ENCODE measurements around the gene PTPN18. TPM values are rescaled to one million over a fixed set of nuclear protein-coding genes. Genes with fewer than 3 reads are reported as not detected.

The PTPN18 gene
- total and polyA plus RNA-seq, 2 donors (not counting 1 experiment from before 2014, with no cell fraction given), result 9.6 to 18.1 TPM

- peaks cover 4% of the 10 kb centered on the region for H3K36me3 ChIP-seq (ENCODE audit: control insufficient read depth, insufficient read depth, low read length)
- H3K27me3 ChIP-seq (ENCODE audit: control insufficient read depth, insufficient read depth, low read length), result no peaks in the 10 kb centered on the region
- no peak overlapping the region for H3K27ac ChIP-seq (ENCODE audit: insufficient read depth, low read length)
- no peak overlapping the region for H3K9ac ChIP-seq (ENCODE audit: insufficient read depth, low read length)
- no peak overlapping the region for H2AFZ ChIP-seq (ENCODE audit: low read length)
- H3K9me3 ChIP-seq (ENCODE audit: control insufficient read depth, insufficient read depth, low read depth, low read length), result no peaks in the 10 kb centered on the region
- TF ChIP-seq EZH2 (IDR thresholded peaks at IDR 0.05; ENCODE audit: low read length, missing control alignments), result no peak
- no peak for TF ChIP-seq CTCF (conservative IDR thresholded peaks at IDR 0.05 in 1 of 2, IDR thresholded peaks at IDR 0.05 in 1 of 2; ENCODE audit: low read depth in 1 of 2, low read length in 2 of 2)
- peaks cover 9% of the 10 kb centered on the region for H3K79me2 ChIP-seq (ENCODE audit: control insufficient read depth, insufficient read depth, low read length)
- peaks cover 9% of the 10 kb centered on the region for H3K4me1 ChIP-seq (ENCODE audit: control insufficient read depth, extremely low read depth, insufficient read depth, low read length)
- H3K4me3 ChIP-seq (replicated peaks in 1 of 4; ENCODE audit: control extremely low read depth in 1 of 4, insufficient read depth in 1 of 4, low read depth in 3 of 4, low read length in 4 of 4), result no peak overlapping the region
- DNase-seq (ENCODE audit: low read depth in 2 of 2), result no peak
- no peaks in the 10 kb centered on the region for H4K20me1 ChIP-seq (ENCODE audit: control insufficient read depth, extremely low read depth, insufficient read depth, low read length)
- no peak overlapping the region for H3K4me2 ChIP-seq (ENCODE audit: extremely low read depth, insufficient read depth, low read length)
Observed at GRCh38 chr2:130378898-130379214, 23.0 kb downstream of the PTPN18 start.

- H3K79me2 ChIP-seq (ENCODE audit: control insufficient read depth, insufficient read depth, low read length), result peaks cover 2% of the 10 kb centered on the region
- DNase-seq (ENCODE audit: low read depth in 2 of 2), result no peak
Observed at GRCh38 chr2:130380096-130380934, 24.5 kb downstream of the PTPN18 start.

GRCh38 chr2:130381145-130381544 is 25.3 kb downstream of the PTPN18 start:
- H3K9me3 ChIP-seq (ENCODE audit: control insufficient read depth, insufficient read depth, low read depth, low read length), result no peaks in the 10 kb centered on the region
- H3K4me1 ChIP-seq (ENCODE audit: control insufficient read depth, extremely low read depth, insufficient read depth, low read length), result no peaks in the 10 kb centered on the region
- peaks cover 2% of the 10 kb centered on the region for H3K79me2 ChIP-seq (ENCODE audit: control insufficient read depth, insufficient read depth, low read length)
- TF ChIP-seq CTCF (conservative IDR thresholded peaks at IDR 0.05 in 1 of 2, IDR thresholded peaks at IDR 0.05 in 1 of 2; ENCODE audit: low read depth in 1 of 2, low read length in 2 of 2), result no peak
- TF ChIP-seq EZH2 (IDR thresholded peaks at IDR 0.05; ENCODE audit: low read length, missing control alignments), result no peak
- H3K9ac ChIP-seq (ENCODE audit: insufficient read depth, low read length), result no peak overlapping the region
- no peaks in the 10 kb centered on the region for H3K27me3 ChIP-seq (ENCODE audit: control insufficient read depth, insufficient read depth, low read length)
- no peak overlapping the region for H3K4me3 ChIP-seq (replicated peaks in 1 of 4; ENCODE audit: control extremely low read depth in 1 of 4, insufficient read depth in 1 of 4, low read depth in 3 of 4, low read length in 4 of 4)
- H3K36me3 ChIP-seq (ENCODE audit: control insufficient read depth, insufficient read depth, low read length), result peaks cover 2% of the 10 kb centered on the region
- no peak overlapping the region for H2AFZ ChIP-seq (ENCODE audit: low read length)
- no peak for DNase-seq (ENCODE audit: low read depth in 2 of 2)
- H4K20me1 ChIP-seq (ENCODE audit: control insufficient read depth, extremely low read depth, insufficient read depth, low read length), result no peaks in the 10 kb centered on the region
- H3K27ac ChIP-seq (ENCODE audit: insufficient read depth, low read length), result no peak overlapping the region
- H3K4me2 ChIP-seq (ENCODE audit: extremely low read depth, insufficient read depth, low read length), result no peak overlapping the region

More at GRCh38 chr2:130380096-130380934, 24.5 kb downstream of the PTPN18 start:
- H3K36me3 ChIP-seq (ENCODE audit: control insufficient read depth, insufficient read depth, low read length), result peaks cover 4% of the 10 kb centered on the region
- H3K27ac ChIP-seq (ENCODE audit: insufficient read depth, low read length), result no peak overlapping the region
- H3K9ac ChIP-seq (ENCODE audit: insufficient read depth, low read length), result no peak overlapping the region
- TF ChIP-seq CTCF (conservative IDR thresholded peaks at IDR 0.05 in 1 of 2, IDR thresholded peaks at IDR 0.05 in 1 of 2; ENCODE audit: low read depth in 1 of 2, low read length in 2 of 2) (no peak), EZH2 (IDR thresholded peaks at IDR 0.05; ENCODE audit: low read length, missing control alignments) (no peak)
- H3K4me2 ChIP-seq (ENCODE audit: extremely low read depth, insufficient read depth, low read length), result no peak overlapping the region
- no peaks in the 10 kb centered on the region for H3K27me3 ChIP-seq (ENCODE audit: control insufficient read depth, insufficient read depth, low read length)
- H4K20me1 ChIP-seq (ENCODE audit: control insufficient read depth, extremely low read depth, insufficient read depth, low read length), result no peaks in the 10 kb centered on the region
- H3K4me1 ChIP-seq (ENCODE audit: control insufficient read depth, extremely low read depth, insufficient read depth, low read length), result no peaks in the 10 kb centered on the region
- H3K4me3 ChIP-seq (replicated peaks in 1 of 4; ENCODE audit: control extremely low read depth in 1 of 4, insufficient read depth in 1 of 4, low read depth in 3 of 4, low read length in 4 of 4), result no peak overlapping the region
- H3K9me3 ChIP-seq (ENCODE audit: control insufficient read depth, insufficient read depth, low read depth, low read length), result no peaks in the 10 kb centered on the region
- no peak overlapping the region for H2AFZ ChIP-seq (ENCODE audit: low read length)
